Right lung (tissue), 5 donors: ENCODE results near the gene ATG4C. TPM values are rescaled to one million over a fixed set of nuclear protein-coding genes. Genes with fewer than 3 reads are reported as not detected.
"Not testable (repeated sequence)": the region's sequence is repeated elsewhere in the genome, so short reads cannot be mapped to it uniquely, and the experiment has no call there.

Source experiments
- DNase-seq, 2 donors: peaks; one replicate each; pipeline ENCODE4 v3.0.0-alpha.2; 2013
- polyA plus RNA-seq, 5 donors: library from polyadenylated mRNA; unstranded; fragments of 120-200 nt; gene quantifications; one replicate each; pipeline versions ENCODE4 v1.2.1 to v1.2.3, GENCODE V29; 2013; ENCODE audit warnings: inconsistent platforms in 1 of 5, low replicate concordance in 1 of 5; ENCODE audit not compliant: insufficient read length in 5 of 5, insufficient read depth in 1 of 5

The ATG4C gene
- polyA plus RNA-seq, 5 donors = 14.9 to 26.1 (median 18.7) TPM

GRCh38 chr1:62772607-62773295 is 11.2 kb upstream of the ATG4C start:
- no peak for DNase-seq

DNA sequence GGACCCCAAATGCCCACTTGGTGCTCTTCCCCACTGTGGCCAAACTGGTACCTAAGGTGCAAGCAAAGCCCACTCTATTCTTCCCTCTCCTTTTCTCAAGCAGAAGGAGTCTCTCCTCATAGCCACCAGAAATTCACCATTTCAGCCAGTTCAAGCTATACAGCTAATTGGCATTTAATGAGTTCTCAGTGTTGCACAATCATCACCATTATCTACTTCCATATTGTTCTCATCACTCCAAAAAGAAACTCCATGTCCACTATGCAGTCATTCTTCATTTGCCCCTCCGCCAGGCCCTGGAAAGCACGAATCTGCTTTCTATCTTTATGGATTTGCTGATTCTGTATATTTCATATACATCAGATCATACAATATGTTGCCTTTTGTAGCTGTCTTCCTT is 9.9 kb upstream of the ATG4C start:
- DNase-seq = no peak

DNA sequence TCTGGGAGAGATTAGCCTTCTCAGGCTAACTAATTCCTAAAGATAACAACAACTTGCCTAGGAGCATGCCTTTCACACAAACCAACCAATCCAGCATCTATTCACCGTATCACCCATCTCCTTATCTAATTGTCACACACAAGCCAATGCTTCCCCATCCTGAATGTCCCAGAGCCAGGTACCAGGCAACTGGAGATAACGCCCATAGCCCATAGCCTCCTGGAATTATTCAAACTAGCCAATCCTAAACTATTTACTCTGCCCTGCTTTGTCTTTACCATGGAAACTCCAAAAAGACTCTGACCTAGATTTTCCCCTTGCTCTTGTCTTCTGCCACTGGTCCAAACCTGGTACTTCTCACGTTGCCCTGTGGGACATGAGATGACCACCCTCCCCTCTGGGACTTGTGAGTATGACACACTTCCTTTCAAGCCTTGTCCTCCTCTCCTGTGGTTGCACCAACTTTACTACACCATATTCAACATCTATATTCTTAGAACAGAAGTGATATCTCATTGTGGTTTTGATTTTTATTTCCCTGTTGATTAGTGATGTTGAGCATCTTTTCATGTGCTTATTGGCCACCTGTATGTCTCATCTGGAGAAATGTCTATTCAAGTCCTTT is 8.8 kb upstream of the ATG4C start:
- DNase-seq = no peak

DNA sequence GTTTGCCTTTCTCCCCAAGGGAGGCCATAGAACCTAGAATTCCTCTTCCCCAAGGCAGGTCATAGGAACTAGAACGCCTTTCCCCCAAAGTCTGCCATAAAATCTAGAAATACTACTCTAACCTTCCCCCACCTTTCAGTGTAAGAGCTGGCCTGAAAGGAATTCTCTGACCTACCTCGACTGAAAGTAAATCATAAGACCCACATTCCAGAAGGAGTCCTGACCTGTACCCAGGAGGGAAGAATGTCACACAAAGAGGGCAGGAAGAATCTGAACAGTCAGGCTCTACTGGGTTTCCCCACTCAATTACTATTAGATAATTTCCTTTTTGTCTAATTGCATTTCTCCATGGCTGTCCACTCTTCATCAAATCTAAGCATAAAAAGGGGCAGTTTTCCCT is 5.7 kb upstream of the ATG4C start:
- no peak for DNase-seq

GRCh38 chr1:62781841-62782543 is 1.9 kb upstream of the ATG4C start:
- no peak for DNase-seq

- not testable (repeated sequence) for DNase-seq
Measured at GRCh38 chr1:62782544-62783212, 1.3 kb upstream of the ATG4C start.

- no peak for DNase-seq
Measured at GRCh38 chr1:62784509-62785365, 805 bp downstream of the ATG4C start.

- no peak for DNase-seq
Measured at GRCh38 chr1:62790716-62791115, 6.8 kb downstream of the ATG4C start.

DNA sequence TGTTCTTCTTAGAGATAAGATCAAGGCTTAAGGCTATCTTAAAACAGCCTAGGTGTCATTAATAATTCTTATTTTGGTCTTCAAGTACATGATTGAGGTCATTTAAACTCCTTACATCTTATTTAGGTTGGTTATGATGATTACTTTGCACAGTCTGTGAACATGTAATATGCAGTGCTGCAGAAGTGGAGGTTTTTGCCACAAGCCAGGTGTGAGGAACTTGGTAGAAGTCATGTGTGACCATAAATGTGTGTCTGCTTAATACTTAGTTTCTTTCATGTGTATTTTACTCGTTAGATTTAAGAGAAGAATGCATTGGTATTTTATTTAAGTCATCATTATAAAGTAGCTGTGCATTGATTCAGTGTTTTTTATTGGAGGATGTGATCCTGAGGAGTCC is 10.1 kb downstream of the ATG4C start:
- no peak for DNase-seq

DNA sequence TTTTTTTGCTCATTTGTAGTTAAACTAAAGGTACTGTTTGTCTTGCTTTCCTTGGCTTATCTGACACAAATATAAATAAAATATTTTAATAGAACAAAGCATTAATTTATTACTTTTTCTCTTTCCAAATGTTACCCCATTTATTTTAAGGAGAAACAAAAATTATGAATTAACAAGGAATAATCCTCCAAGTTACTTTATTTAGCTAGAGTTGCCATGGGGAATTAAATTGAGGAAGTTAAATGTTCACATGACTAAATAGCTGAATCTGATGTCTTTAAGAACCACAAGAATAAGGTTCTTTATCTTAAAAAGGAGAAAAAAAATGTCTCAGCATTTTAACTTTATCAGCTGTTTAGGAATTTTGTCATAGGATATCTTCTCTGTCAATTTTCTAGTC is 12.3 kb downstream of the ATG4C start:
- DNase-seq = no peak

DNA sequence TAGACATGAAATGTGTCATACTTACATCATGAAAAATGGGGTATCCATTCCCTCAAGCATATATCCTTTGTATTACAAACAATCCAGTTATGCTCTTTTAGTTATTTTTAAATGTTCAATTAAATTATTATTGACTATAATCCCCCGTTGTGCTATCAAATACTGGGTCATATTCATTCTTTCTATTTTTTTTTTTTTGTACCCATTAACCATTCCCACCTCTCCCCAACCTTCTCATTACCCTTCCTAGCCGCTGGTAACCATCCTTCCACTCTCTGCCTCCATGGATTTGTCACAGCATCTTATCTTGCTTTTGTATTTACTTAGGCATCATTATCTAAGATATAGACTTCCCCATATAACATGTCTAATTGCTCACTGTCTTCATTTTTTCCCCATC is 15.8 kb downstream of the ATG4C start:
- DNase-seq = no peak

DNA sequence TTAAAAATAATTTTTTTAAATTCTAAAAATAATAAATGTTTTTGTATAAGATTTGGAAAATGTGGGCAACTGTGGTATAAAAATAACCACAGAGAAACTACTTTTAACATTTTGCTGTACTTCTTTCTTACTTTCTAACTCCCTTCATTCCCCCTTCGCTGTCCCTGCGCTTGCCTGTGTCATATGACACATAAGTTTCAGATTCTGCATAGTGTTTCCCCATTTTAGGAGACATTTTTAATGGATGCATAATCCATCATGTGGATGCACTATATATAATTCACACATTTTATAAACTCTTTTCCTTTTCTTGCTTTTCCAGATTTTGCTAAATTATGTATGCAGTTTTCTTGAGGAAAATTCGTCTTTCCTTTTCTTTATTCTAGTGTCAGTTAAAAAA is 16.3 kb downstream of the ATG4C start:
- no peak for DNase-seq

GRCh38 chr1:62800825-62801306 is 16.9 kb downstream of the ATG4C start:
- DNase-seq = no peak

GRCh38 chr1:62809788-62810187 is 25.9 kb downstream of the ATG4C start:
- DNase-seq = no peak

DNA sequence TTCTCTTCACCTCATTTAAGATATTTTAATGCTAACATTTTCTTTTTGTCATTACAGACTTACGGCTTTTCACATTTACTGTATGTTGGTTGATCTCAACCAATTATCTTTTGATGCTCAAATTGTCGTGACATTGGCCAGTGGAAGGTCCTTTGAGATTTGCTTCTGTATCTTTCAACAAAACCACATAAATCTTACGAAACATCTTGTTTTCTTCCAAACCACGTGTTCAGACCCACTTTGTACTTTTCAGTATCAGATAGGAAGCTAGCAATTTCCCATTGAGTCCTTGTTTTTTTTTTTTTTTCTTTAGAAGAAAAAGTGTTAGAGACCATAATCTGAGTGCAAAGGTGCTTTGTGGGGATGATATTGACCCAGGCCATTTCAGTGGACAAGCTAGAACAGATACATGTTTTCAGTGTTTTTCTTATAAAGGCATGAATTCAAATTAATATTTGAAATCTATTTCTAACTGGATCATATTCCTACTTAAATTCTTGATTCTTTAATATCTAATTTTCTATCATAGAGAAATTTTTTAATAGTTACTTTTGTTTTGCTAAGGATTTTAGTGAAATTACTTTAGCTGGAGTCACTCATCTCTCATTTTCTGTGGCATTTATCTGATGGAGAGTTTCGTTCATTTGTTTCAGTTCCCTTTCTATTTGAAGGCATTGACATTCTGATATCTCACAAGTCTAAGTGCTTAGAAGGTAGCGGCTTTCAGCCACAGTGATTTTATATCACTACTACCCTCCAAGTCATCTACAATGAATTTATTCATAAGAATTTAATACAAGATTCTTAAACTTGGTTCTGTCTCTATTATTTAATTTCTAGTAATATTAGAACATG is 26.7 kb downstream of the ATG4C start:
- no peak for DNase-seq

DNA sequence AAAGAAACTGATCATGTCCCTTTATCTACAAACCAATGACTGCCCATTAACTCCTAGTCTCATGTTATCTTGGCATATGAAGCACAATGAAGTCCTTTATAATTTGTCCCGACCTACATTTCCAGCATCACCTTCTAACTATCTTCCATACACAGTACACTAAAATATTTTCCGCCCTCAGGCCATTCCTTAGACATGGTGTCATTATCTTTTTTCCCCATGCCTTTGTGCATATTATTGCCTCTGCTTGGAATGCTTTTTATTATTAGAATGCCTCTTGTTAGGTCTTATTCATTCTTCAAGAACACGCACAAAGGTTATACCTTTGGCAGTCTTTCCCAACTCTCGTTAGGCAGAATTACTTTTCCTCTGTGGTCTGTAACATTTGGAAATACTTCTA is 39.6 kb downstream of the ATG4C start:
- no peak for DNase-seq

GRCh38 chr1:62826901-62827300 is 43.0 kb downstream of the ATG4C start:
- DNase-seq = no peak

GRCh38 chr1:62827786-62828185 is 43.9 kb downstream of the ATG4C start:
- DNase-seq = not testable (repeated sequence)

DNA sequence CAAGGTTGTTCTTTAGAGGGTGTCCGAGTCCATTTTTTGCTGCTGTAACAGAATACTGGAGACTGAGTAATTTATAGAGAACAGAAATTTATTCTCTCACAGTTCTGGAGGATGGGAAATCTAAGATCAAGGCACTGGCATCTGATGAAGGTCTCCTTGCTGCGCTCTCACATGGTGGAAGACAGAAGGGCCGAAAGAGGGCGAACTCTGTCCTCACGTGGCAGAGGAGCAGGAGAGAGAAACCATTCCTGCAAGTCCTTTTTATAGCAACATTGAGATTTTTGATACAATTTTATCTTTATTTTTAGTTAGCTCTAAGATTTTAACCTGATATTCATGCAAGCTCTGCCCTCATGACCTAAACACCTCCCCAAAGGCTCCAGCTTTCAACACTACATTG is 48.3 kb downstream of the ATG4C start:
- DNase-seq = no peak

DNA sequence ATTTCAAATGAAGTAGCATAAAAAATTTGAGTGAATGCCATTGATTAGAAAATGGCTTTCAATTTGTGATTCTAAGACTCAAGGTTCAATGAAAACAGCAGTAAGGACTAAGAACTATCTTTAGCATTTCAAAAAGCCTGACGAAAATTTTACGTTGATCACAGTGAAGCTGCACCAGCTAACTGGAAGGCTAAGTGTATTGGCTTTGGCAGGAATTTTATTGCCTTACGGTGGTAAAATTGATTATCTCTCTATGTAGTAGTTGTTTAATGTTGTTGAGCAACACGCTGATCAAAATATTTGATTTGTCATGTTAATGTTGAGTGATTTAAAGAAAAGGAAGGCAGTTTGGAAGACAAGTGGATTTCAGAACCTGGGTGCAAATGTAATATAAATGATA is 49.6 kb downstream of the ATG4C start:
- no peak for DNase-seq
